A549 (cell line): ENCODE results near the gene IRX6. TPM values are rescaled to one million over a fixed set of nuclear protein-coding genes. Genes with fewer than 3 reads are reported as not detected.

Source experiments
- ATAC-seq, 2 experiments: fragments of 200-7000 bp in 1 of 2; fragments of >200 bp in 1 of 2; cut with Nextera tagmentation in 1 of 2; cut with Tn5 transposase in 1 of 2; 3 replicates each; pipeline versions ENCODE4 v1.8.0 to v1.9.1; 2018 to 2020; ENCODE audit warnings: mild to moderate bottlenecking in 1 of 2, moderate library complexity in 1 of 2
- CTCF ChIA-PET: fragments of 300-600 bp; sonication (Branson Sonifier 250); formaldehyde crosslinking; extraction: SDS; loops from one replicate; lab custom pipeline; 2021; ENCODE audit warnings: antibody characterized with exemption, inconsistent platforms; lab: Yijun Ruan, JAX
- POLR2A ChIA-PET: fragments of 350-600 bp; formaldehyde crosslinking; extraction: SDS; loops from one replicate; lab custom pipeline; 2021; ENCODE audit warnings: antibody characterized with exemption, inconsistent platforms; lab: Yijun Ruan, JAX
- DNase-seq, 2 experiments: peaks; one replicate each; pipeline versions ENCODE4 v3.0.0 to v3.0.0-alpha.2; 2011 to 2016; ENCODE audit warnings: low read depth in 1 of 2, low spot score in 1 of 2
- FAIRE-seq: peaks from 2 replicates; lab custom pipeline; 2011; peaks lifted over from hg19 to GRCh38; lab: Jason Lieb, UNC
- H3K27ac ChIP-seq, 2 experiments: fragments of >200 bp; sonication (Bioruptor Twin); formaldehyde crosslinking; 3 replicates each; pipeline ENCODE4 v1.5.1; 2016 to 2017
- H3K4me1 ChIP-seq: fragments of >200 bp; sonication (Bioruptor Twin); formaldehyde crosslinking; 3 replicates; pipeline ENCODE4 v1.6.1; 2016
- H3K4me2 ChIP-seq: fragments of >200 bp; sonication (Bioruptor Twin); formaldehyde crosslinking; 3 replicates; pipeline ENCODE4 v1.6.1; 2016
- H3K4me3 ChIP-seq: fragments of >200 bp; sonication (Bioruptor Twin); formaldehyde crosslinking; 3 replicates; pipeline ENCODE4 v1.5.1; 2016
- H3K9me3 ChIP-seq: fragments of >200 bp; sonication (Bioruptor Twin); formaldehyde crosslinking; 3 replicates; pipeline ENCODE4 v1.6.1; 2016
- CBX2 ChIP-seq: fragments of 200-600 bp; sonication (generic); IDR thresholded peaks from 2 replicates; pipeline ENCODE4 v1.6.1; 2016; ENCODE audit warnings: low read depth, mild to moderate bottlenecking, borderline replicate concordance
- CBX8 ChIP-seq: fragments of 200-600 bp; sonication (generic); IDR thresholded peaks from 2 replicates; pipeline ENCODE4 v1.6.1; 2016
- CHD2 ChIP-seq: fragments of 150-350 bp; IDR thresholded peaks from 2 replicates; pipeline ENCODE4 v1.6.1; 2014; ENCODE audit warnings: low read length; ENCODE audit not compliant: partially characterized antibody
- EHF ChIP-seq: fragments of 250-450 bp; sonication (Bioruptor Pico); IDR thresholded peaks from 2 replicates; pipeline ENCODE4 v1.5.0; 2020; ENCODE audit warnings: mild to moderate bottlenecking
- EP300 ChIP-seq, 2 experiments: fragments of >200 bp; sonication (Bioruptor Twin); formaldehyde crosslinking; IDR thresholded peaks; 2 replicates in 1 of 2; 3 replicates in 1 of 2; pipeline ENCODE4 v1.6.1; 2016 to 2017
- FOSL2 ChIP-seq, 2 experiments: fragments of 450-650 bp in 1 of 2; fragments of >200 bp in 1 of 2; sonication (Bioruptor Twin) in 1 of 2; formaldehyde crosslinking; IDR thresholded peaks; 2 replicates each; pipeline versions ENCODE4 v1.5.0 to v1.6.1; 2016 to 2020; ENCODE audit warnings: mild to moderate bottlenecking in 1 of 2, moderate library complexity in 1 of 2
- FOXS1 ChIP-seq: fragments of 250-450 bp; sonication (Bioruptor Pico); IDR thresholded peaks from 2 replicates; pipeline ENCODE4 v1.5.0; 2020; ENCODE audit warnings: mild to moderate bottlenecking, moderate library complexity
- GATA3 ChIP-seq: IDR thresholded peaks from 2 replicates; pipeline ENCODE4 v1.6.1; 2012; ENCODE audit warnings: borderline replicate concordance
- HOXA7 ChIP-seq: fragments of 250-450 bp; sonication (Bioruptor Pico); IDR thresholded peaks from 2 replicates; pipeline ENCODE4 v1.5.0; 2020; ENCODE audit warnings: mild to moderate bottlenecking, moderate library complexity
- HOXB13 ChIP-seq: fragments of 250-450 bp; sonication (Bioruptor Pico); IDR thresholded peaks from 2 replicates; pipeline ENCODE4 v1.5.0; 2020; ENCODE audit warnings: low read depth, mild to moderate bottlenecking, moderate library complexity
- MAFK ChIP-seq: fragments of 450-650 bp; IDR thresholded peaks from 2 replicates; pipeline ENCODE4 v1.6.1; 2014; ENCODE audit not compliant: partially characterized antibody
- TFCP2L1 ChIP-seq: fragments of 250-450 bp; sonication (Bioruptor Pico); IDR thresholded peaks from 2 replicates; pipeline ENCODE4 v1.5.0; 2021; ENCODE audit warnings: mild to moderate bottlenecking
- ZFP36 ChIP-seq: fragments of 450-650 bp; IDR thresholded peaks from 2 replicates; pipeline ENCODE4 v1.6.1; 2014; ENCODE audit warnings: borderline replicate concordance; ENCODE audit not compliant: partially characterized antibody
- ZSCAN20 ChIP-seq: fragments of 250-450 bp; sonication (Bioruptor Pico); IDR thresholded peaks from 2 replicates; pipeline ENCODE4 v1.8.0; 2022; ENCODE audit warnings: mild to moderate bottlenecking, moderate library complexity
- WGBS: methylation state at CpG from one replicate; pipeline ENCODE4 v1.1.6; 2017; ENCODE audit errors: missing lambda C conversion rate; 5-methylcytosine and 5-hydroxymethylcytosine counted together
- polyA plus RNA-seq, 4 experiments: library from polyadenylated mRNA; depleted of rRNA in 3 of 4; stranded (reverse); fragments of >200 nt; fragmentation: RNase III in 1 of 4; extraction: RNeasy Plus Mini Kit Qiagen cat#74134 plus additional on column Dnase treatment in 1 of 4; gene quantifications; 2 replicates in 3 of 4; 3 replicates in 1 of 4; pipeline ENCODE4 v1.2.3, GENCODE V29; 2011 to 2017
- TF ChIP-seq, protein P1 (sequence below): fragments of >200 bp; sonication (Bioruptor Twin); formaldehyde crosslinking; IDR thresholded peaks from 3 replicates; pipeline ENCODE4 v1.5.1; 2016
- TF ChIP-seq, protein P2 (sequence below): fragments of 150-350 bp; IDR thresholded peaks from 2 replicates; pipeline ENCODE4 v1.6.1; 2014; ENCODE audit warnings: low read depth, mild to moderate bottlenecking, low read length
- TF ChIP-seq, protein P3 (sequence below): fragments of >200 bp; sonication (Bioruptor Twin); formaldehyde crosslinking; IDR thresholded peaks from 3 replicates; pipeline ENCODE4 v1.6.1; 2016
- TF ChIP-seq, protein P4 (sequence below): fragments of 200-600 bp; sonication (generic); IDR thresholded peaks from 2 replicates; pipeline ENCODE4 v1.6.1; 2016; ENCODE audit warnings: antibody characterized with exemption, mild to moderate bottlenecking, moderate library complexity

IRX6 gene
- polyA plus RNA-seq, 2 of the 4 experiments (the other 2 are of a cell fraction), result not detected

DNA sequence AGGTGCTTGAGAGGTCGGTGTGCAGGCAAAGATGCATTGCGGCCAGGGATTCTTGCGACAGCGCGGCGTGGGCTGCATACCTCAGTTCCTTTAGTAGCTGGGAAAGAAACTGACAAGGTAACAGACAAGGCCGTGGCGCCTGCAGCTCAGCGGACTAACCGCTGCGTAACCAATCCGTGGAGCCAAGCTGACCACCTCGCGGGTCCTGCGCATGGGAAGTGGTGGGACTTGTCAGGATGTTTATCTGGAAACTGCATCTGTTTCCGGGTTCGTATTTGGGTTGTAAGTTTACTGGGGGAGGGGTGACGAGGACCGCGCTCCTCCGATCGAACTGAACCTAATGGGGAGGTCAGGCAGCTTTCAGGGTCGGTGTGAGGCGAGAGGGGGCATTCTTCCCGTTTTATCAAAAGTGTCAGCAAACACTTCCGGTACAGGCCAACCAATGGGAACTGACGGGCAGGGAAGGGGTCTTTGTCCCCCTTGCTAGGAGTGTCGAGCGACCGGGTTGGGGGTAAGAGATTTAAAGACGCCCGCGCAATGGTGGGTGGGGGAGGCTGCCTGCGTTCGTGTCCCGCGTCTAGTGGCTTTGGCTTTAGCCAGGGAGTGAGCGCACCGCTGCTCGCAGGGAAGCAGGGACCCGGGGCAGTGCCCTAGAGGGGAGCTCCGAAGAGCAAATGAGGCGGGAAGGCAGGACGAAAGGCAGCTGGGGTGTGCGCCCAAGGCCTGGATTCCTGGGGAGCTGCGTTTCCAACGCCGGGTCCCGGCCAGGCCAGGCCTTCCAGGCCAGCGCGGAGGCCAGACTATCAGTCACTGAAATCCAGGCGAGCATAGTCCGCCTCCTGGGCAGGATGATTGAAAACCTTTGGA lies 7.0 kb downstream of the IRX6 start:
- no peaks in the 10 kb centered on the region for H3K4me1 ChIP-seq
- no peak for ATAC-seq
- no peaks in the 10 kb centered on the region for H3K9me3 ChIP-seq
- no peak for TF ChIP-seq CHD2
- TF ChIP-seq, protein P1, sequence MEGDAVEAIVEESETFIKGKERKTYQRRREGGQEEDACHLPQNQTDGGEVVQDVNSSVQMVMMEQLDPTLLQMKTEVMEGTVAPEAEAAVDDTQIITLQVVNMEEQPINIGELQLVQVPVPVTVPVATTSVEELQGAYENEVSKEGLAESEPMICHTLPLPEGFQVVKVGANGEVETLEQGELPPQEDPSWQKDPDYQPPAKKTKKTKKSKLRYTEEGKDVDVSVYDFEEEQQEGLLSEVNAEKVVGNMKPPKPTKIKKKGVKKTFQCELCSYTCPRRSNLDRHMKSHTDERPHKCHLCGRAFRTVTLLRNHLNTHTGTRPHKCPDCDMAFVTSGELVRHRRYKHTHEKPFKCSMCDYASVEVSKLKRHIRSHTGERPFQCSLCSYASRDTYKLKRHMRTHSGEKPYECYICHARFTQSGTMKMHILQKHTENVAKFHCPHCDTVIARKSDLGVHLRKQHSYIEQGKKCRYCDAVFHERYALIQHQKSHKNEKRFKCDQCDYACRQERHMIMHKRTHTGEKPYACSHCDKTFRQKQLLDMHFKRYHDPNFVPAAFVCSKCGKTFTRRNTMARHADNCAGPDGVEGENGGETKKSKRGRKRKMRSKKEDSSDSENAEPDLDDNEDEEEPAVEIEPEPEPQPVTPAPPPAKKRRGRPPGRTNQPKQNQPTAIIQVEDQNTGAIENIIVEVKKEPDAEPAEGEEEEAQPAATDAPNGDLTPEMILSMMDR, result no peak
- TF ChIP-seq, protein P2, sequence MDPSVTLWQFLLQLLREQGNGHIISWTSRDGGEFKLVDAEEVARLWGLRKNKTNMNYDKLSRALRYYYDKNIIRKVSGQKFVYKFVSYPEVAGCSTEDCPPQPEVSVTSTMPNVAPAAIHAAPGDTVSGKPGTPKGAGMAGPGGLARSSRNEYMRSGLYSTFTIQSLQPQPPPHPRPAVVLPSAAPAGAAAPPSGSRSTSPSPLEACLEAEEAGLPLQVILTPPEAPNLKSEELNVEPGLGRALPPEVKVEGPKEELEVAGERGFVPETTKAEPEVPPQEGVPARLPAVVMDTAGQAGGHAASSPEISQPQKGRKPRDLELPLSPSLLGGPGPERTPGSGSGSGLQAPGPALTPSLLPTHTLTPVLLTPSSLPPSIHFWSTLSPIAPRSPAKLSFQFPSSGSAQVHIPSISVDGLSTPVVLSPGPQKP, result no peak
- TF ChIP-seq ZSCAN20, result no peak
- no peak for TF ChIP-seq MAFK
- no peak for TF ChIP-seq TFCP2L1 (CRISPR knock-in tag)
- TF ChIP-seq, protein P3, sequence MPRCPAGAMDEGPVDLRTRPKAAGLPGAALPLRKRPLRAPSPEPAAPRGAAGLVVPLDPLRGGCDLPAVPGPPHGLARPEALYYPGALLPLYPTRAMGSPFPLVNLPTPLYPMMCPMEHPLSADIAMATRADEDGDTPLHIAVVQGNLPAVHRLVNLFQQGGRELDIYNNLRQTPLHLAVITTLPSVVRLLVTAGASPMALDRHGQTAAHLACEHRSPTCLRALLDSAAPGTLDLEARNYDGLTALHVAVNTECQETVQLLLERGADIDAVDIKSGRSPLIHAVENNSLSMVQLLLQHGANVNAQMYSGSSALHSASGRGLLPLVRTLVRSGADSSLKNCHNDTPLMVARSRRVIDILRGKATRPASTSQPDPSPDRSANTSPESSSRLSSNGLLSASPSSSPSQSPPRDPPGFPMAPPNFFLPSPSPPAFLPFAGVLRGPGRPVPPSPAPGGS, result no peak
- no peak for TF ChIP-seq FOXS1 (CRISPR knock-in tag)
- TF ChIP-seq, protein P4, sequence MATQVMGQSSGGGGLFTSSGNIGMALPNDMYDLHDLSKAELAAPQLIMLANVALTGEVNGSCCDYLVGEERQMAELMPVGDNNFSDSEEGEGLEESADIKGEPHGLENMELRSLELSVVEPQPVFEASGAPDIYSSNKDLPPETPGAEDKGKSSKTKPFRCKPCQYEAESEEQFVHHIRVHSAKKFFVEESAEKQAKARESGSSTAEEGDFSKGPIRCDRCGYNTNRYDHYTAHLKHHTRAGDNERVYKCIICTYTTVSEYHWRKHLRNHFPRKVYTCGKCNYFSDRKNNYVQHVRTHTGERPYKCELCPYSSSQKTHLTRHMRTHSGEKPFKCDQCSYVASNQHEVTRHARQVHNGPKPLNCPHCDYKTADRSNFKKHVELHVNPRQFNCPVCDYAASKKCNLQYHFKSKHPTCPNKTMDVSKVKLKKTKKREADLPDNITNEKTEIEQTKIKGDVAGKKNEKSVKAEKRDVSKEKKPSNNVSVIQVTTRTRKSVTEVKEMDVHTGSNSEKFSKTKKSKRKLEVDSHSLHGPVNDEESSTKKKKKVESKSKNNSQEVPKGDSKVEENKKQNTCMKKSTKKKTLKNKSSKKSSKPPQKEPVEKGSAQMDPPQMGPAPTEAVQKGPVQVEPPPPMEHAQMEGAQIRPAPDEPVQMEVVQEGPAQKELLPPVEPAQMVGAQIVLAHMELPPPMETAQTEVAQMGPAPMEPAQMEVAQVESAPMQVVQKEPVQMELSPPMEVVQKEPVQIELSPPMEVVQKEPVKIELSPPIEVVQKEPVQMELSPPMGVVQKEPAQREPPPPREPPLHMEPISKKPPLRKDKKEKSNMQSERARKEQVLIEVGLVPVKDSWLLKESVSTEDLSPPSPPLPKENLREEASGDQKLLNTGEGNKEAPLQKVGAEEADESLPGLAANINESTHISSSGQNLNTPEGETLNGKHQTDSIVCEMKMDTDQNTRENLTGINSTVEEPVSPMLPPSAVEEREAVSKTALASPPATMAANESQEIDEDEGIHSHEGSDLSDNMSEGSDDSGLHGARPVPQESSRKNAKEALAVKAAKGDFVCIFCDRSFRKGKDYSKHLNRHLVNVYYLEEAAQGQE, result no peak
- no peak for TF ChIP-seq EP300 (IDR thresholded peaks at IDR 0.05)
- no peak for TF ChIP-seq EHF (CRISPR knock-in tag)
- TF ChIP-seq HOXA7 (CRISPR knock-in tag), result no peak
- TF ChIP-seq HOXB13, result no peak
- TF ChIP-seq ZFP36, result no peak
- no peak for TF ChIP-seq CBX2
- no peak for TF ChIP-seq FOSL2 (IDR thresholded peaks at IDR 0.05)
- no peak for TF ChIP-seq FOSL2 (CRISPR knock-in tag; IDR thresholded peaks at IDR 0.05)
- no peak for TF ChIP-seq GATA3
- no peak for TF ChIP-seq CBX8
- no peak for DNase-seq
- POLR2A ChIA-PET, result no interaction called here
- WGBS, result 65% methylated on average over 53 of the region's 53 CpGs
- CTCF ChIA-PET, result interaction anchor here (0.6 kb wide), 1 partner anchor 1277 kb away, joined by 6 read pairs; no protein-coding TSS in a partner anchor
- H3K4me2 ChIP-seq, result no peak overlapping the region
- H3K27ac ChIP-seq, result no peak overlapping the region
- H3K4me3 ChIP-seq, result no peak overlapping the region
- no peak for FAIRE-seq
